Small intestine (tissue), 7 donors: ENCODE data around the gene BACE2. TPM values are rescaled to one million over a fixed set of nuclear protein-coding genes. Genes with fewer than 3 reads are reported as not detected.
"Not testable (repeated sequence)": the region's sequence is repeated elsewhere in the genome, so short reads cannot be mapped to it uniquely, and the experiment has no call there.

Source experiments
- DNase-seq, 2 donors: peaks; one replicate each; pipeline versions ENCODE4 v3.0.0 to v3.0.0-alpha.2; 2013
- FAIRE-seq: peaks from 2 replicates; lab custom pipeline; 2012; peaks lifted over from hg19 to GRCh38; lab: Jason Lieb, UNC
- H3K27ac ChIP-seq, 3 donors: one replicate each; pipeline ENCODE4 v1.5.1; 2013; ENCODE audit warnings: low read length in 2 of 3, mild to moderate bottlenecking in 2 of 3, control low read depth in 1 of 3, inconsistent platforms in 1 of 3, low read depth in 1 of 3, moderate library complexity in 1 of 3
- H3K27me3 ChIP-seq, 3 donors: one replicate each; pipeline ENCODE4 v1.6.1; 2013; ENCODE audit warnings: low read length in 3 of 3, inconsistent platforms in 1 of 3; ENCODE audit not compliant: control insufficient read depth in 3 of 3, insufficient read depth in 3 of 3
- H3K36me3 ChIP-seq, 3 donors: one replicate each; pipeline ENCODE4 v1.6.1; 2013; ENCODE audit warnings: low read length in 3 of 3, inconsistent platforms in 1 of 3, low read depth in 1 of 3, mild to moderate bottlenecking in 1 of 3, moderate library complexity in 1 of 3; ENCODE audit not compliant: control insufficient read depth in 3 of 3, insufficient read depth in 2 of 3
- H3K4me1 ChIP-seq, 3 donors: one replicate each; pipeline ENCODE4 v1.6.1; 2013; ENCODE audit warnings: low read length in 2 of 3, inconsistent platforms in 1 of 3, low read depth in 1 of 3, mild to moderate bottlenecking in 1 of 3, moderate library complexity in 1 of 3; ENCODE audit not compliant: control insufficient read depth in 3 of 3, insufficient read depth in 2 of 3
- H3K4me3 ChIP-seq, 3 donors: one replicate each; pipeline ENCODE4 v1.5.1; 2013; ENCODE audit warnings: low read length in 3 of 3, control low read depth in 1 of 3, inconsistent platforms in 1 of 3, low read depth in 1 of 3, mild to moderate bottlenecking in 1 of 3, moderate library complexity in 1 of 3
- H3K9me3 ChIP-seq, 2 donors: one replicate each; pipeline ENCODE4 v1.6.1; 2013; ENCODE audit warnings: low read depth in 1 of 2, low read length in 1 of 2; ENCODE audit not compliant: control insufficient read depth in 2 of 2, insufficient read depth in 1 of 2
- whole genome bisulfite sequencing, 3 donors: extraction: QIAGEN DNeasy Blood & Tissue Kit; methylation state at CpG; one replicate each; pipeline ENCODE4 v1.1.7; 2013; 5-methylcytosine and 5-hydroxymethylcytosine counted together
- polyA plus RNA-seq, 4 donors: library from polyadenylated mRNA; stranded (reverse) in 3 of 4; unstranded in 1 of 4; fragments of 200-250 nt in 3 of 4; fragments of 120-200 nt in 1 of 4; gene quantifications; one replicate each; pipeline versions ENCODE4 v1.2.1 to v1.2.3, GENCODE V29; 2013
- donor health status: healthy with polysubstance abuse.
- donor health status: control.
- donor health status: control.
- donor health status: Bipolar disorder and iron deficiency.
- donor health status: healthy.

The BACE2 gene
- polyA plus RNA-seq, 4 donors = 3.2 to 56.1 (median 9.1) TPM

DNA sequence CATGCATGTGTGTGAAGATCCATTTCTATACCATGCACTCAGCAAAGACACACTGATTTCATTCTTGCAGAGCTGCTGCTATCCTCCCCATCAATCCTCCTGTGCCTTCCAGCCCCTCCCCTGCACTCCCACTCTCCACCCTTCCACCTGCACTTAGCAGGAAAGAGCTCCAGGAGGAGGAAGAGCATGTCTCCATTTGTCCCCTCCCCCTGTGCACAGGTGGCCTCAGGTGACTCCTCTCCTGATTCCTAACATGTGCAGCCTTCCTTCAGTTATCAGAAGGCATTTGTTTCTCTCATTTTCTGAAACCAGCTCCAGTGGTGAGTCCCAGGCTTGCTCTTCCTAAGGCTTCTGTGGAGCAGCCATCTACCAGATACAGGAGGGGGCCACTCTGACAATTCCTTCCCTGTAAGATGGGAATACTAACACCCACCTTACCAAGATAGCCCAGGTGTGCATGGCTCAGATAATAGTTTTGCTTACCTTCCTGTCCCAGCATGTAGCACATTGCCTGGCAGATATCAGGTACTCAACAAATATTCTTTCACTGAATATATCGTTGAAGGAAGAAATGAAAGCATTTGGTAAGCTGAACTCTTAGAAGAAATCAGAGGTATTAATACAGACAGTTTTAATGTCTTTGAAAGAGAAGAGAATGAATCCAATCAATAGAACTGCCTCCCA is 126.7 kb downstream of the BACE2 start:
- 14 to 62% (median 27%) methylated on average over 1 of the region's 1 CpG for WGBS, 3 donors
- H3K4me1 ChIP-seq = peaks cover 0 to 4% (median 2%) of the 10 kb centered on the region in 3 donors
- peak overlapping the region in 1 of 3 donors; percentile 1 for H3K27ac ChIP-seq
- DNase-seq = peak in 1 of 2 donors; percentile 64
- peaks cover 0 to 9% of the 10 kb centered on the region in 2 donors for H3K9me3 ChIP-seq
- no peak overlapping the region for H3K4me3 ChIP-seq
- no peak for FAIRE-seq
- peaks cover 0 to 11% (median 2%) of the 10 kb centered on the region in 3 donors for H3K27me3 ChIP-seq
- H3K36me3 ChIP-seq = no peaks in the 10 kb centered on the region

DNA sequence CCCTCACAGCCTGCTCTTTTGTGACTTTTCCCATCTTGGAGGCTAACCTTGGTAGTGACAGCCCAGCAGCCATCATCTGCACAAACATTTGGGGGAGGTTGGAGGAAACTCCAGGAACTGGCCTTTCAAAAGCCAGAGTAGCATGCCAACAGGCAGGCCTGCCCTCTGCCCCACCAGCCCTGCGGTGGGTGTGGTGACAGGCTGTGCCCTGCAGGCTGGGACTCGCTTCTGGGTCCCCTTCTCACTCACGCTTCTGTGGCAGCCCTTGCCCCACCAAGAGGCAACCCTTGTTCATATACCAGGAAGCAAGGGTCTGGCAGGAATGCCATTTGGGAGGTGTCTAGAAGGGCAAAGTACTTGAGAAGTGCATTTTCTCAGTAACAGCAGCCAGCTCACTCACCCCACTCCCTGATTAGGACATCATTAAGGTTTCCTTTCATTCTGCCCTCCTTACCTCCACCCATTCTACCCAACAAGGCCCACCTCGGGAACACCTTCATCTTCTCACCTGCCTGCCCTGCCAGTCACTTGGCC is 127.8 kb downstream of the BACE2 start:
- Histone ChIP-seq H3K27me3 (peaks cover 0 to 11% (median 2%) of the 10 kb centered on the region in 3 donors), H3K4me3 (no peak overlapping the region), H3K27ac (peak overlapping the region in 1 of 3 donors; percentile 70), H3K9me3 (peaks cover 0 to 9% of the 10 kb centered on the region in 2 donors), H3K4me1 (peaks cover 0 to 4% (median 2%) of the 10 kb centered on the region in 3 donors), H3K36me3 (no peaks in the 10 kb centered on the region)
- FAIRE-seq (no peak), DNase-seq (peak; percentile 10 to 88)
- 20 to 64% (median 29%) methylated on average over 4 of the region's 4 CpGs for WGBS, 3 donors

DNA sequence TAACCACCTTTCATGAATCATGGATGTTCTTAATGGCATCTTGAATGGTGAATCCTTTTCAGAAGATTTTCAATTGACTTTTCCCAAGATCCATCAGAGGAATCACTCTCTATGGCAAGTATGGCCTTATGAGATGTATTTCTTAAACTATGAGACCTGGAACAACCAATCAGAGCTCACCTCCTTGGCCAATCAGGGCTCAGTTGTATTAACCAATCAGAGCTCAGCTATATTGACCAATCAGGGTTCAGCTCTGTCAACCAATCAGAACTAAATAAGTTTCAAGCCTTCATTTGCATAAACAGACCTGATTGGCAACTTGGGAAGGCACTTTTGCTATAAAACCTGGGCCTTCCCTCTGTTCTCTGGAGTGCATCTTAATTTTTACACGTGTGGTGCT is 135.0 kb downstream of the BACE2 start:
- Histone ChIP-seq H3K4me3 (no peak overlapping the region), H3K27ac (no peak overlapping the region), H3K9me3 (peaks cover 0 to 5% of the 10 kb centered on the region in 2 donors), H3K27me3 (peaks cover 0 to 23% (median 0%) of the 10 kb centered on the region in 3 donors), H3K36me3 (no peaks in the 10 kb centered on the region), H3K4me1 (peaks cover 0 to 3% (median 0%) of the 10 kb centered on the region in 3 donors)
- 77 to 88% (median 84%) methylated on average over 1 of the region's 1 CpG for WGBS, 3 donors
- DNase-seq = no peak
- no peak for FAIRE-seq

DNA sequence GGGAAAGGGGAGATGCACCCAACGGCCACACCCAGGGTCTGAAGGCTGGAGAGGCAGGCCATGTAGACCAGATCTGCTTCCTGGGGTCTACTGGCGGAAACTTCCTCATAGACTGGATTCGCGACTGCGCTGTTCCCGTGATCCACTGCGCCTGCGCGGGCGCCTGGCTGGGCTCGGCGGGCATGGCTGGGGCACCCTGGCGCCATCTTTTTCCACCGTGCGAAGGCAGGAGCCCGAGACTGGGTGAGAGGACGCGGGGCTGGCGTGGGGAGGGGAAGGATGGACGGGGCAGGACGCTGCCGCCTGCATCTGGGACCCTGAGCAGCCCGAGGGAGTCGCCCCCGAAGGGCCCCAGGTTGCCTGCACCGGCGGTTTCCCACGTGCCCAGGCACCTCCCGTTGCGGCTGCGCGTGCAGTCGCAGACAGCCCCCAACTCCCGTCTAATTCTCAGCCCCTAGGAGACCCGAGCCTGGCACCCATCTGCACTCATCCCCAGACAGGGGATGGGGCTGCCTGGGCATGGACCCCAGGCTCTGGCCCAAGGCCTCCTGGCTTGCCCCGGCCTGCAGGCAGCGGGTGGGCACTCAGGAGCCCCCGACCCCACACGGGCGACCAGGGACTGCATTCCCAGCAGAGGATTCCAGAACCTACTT is 136.2 kb downstream of the BACE2 start:
- Histone ChIP-seq H3K4me3 (no peak overlapping the region), H3K36me3 (no peaks in the 10 kb centered on the region), H3K27me3 (peaks cover 0 to 35% (median 0%) of the 10 kb centered on the region in 3 donors), H3K27ac (no peak overlapping the region), H3K4me1 (peaks cover 0 to 3% (median 0%) of the 10 kb centered on the region in 3 donors), H3K9me3 (peaks cover 0 to 5% of the 10 kb centered on the region in 2 donors)
- DNase-seq = no peak
- 94 to 96% (median 96%) methylated on average over 35 to 40 of the region's 40 CpGs for WGBS, 3 donors
- FAIRE-seq = no peak

DNA sequence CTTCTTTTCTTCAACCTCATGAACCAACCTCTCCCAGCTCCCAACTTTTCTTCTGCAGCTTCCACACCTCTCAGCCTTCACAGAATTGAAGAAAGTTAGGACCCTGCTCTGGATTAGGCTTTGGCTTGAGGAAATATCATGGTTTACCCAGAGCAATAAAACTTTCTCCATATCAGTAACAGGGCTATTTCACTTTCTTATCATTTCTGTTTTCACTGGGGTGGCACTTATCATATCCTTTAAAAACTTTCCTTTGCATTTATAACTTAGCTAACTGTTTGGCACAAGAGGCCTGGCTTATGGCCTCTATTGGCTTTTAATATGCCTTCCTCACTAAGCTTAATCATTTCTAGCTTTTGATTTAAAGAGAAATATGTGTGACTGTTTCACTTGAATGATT is 139.3 kb downstream of the BACE2 start:
- DNase-seq (peak in 1 of 2 donors; percentile 76), FAIRE-seq (no peak)
- Histone ChIP-seq H3K36me3 (no peaks in the 10 kb centered on the region), H3K27ac (no peak overlapping the region), H3K4me1 (peaks cover 0 to 3% (median 0%) of the 10 kb centered on the region in 3 donors), H3K9me3 (peaks cover 0 to 2% of the 10 kb centered on the region in 2 donors), H3K4me3 (no peak overlapping the region), H3K27me3 (peaks cover 0 to 53% (median 0%) of the 10 kb centered on the region in 3 donors)

DNA sequence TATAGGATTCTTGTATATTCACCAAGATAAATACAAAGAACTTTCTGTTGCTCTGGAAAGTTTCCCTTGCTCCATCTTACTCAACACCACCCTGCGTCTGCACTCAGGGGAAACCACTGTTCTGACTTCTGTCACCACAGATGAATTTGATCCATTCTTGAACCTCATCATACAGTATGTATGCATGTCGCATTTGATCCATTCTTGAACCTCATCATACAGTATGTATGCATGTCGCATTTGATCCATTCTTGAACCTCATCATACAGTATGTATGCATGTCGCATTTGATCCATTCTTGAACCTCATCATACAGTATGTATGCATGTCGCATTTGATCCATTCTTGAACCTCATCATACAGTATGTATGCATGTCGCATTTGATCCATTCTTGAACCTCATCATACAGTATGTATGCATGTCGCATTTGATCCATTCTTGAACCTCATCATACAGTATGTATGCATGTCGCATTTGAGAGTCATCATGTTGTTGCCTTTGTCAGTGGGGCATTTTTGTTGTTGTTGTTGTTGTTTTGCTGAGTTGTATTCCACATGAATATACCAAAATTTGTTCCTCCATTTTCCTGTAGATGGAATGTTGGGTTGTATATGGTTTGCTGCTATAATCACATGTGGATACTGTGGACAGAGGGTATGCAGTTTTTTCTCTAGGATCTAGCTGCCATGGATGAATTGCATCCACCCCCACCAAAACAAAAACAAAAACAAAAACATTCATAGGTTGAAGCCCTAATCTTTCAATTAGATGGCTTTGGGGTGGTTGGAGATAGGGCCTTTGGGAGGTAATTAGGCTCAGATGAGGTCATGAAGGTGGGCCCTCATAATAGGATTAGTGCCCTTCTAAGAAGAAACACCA is 145.6 kb downstream of the BACE2 start:
- WGBS, 3 donors = 86 to 92% (median 89%) methylated on average over 4 to 5 of the region's 8 CpGs
- H3K27me3 ChIP-seq = peaks cover 0 to 44% (median 0%) of the 10 kb centered on the region in 3 donors
- H3K9me3 ChIP-seq, H3K36me3 ChIP-seq, H3K27ac ChIP-seq, H3K4me3 ChIP-seq, FAIRE-seq, DNase-seq: not testable (repeated sequence)
- H3K4me1 ChIP-seq = peaks cover 0 to 15% (median 0%) of the 10 kb centered on the region in 3 donors

DNA sequence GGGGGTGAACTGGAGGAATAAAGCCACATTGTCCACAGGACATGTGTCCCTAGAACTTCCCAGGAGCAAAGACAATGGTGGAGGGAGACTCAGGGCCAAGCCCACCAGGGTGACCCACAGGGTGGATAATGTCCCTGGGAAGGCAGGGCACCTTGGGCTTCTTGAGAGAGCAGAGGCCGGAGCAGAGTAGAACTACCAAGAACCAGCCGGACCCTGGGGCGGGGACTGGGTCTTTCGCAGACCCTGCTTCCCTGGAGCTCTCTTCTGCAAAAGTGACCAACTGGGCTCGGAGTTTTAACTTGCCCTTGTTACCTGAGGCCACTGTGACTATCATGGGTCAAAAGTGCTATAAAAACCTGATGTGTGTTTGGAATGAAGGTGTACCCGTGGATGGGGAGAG is 147.8 kb downstream of the BACE2 start:
- no peak for DNase-seq
- WGBS, 3 donors = 70 to 81% (median 79%) methylated on average over 6 of the region's 6 CpGs
- Histone ChIP-seq H3K4me1 (peaks cover 0 to 25% (median 8%) of the 10 kb centered on the region in 3 donors), H3K27ac (peak overlapping the region in 2 of 3 donors; percentile 91 to 99), H3K36me3 (no peaks in the 10 kb centered on the region), H3K27me3 (peaks cover 0 to 25% (median 0%) of the 10 kb centered on the region in 3 donors), H3K9me3 (no peaks in the 10 kb centered on the region), H3K4me3 (no peak overlapping the region)
- FAIRE-seq = no peak
